ENCODE results near the gene FOXO3. TPM values are rescaled to one million over a fixed set of nuclear protein-coding genes. Genes with fewer than 3 reads are reported as not detected.

Gene FOXO3
- total RNA-seq, 1 donor from 2014 or later: 13.7 TPM

DNA sequence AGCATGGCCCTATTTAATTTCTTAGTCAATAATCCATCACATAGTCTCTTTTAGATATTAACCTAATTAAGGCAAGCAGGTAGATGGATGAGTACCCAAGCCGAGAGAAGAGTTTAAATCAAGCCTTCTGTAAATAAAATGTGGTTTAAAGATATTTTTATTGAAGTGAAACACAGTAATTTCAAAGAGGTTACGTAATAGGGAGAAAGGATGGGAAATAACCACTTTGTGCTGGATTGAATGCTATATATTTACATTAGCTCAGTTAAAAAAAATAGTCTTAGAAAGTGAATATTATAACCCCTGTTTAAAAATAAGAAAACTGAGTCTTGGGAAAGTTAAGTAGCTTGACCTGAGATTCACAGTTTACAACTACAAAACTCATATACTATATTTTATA, 37.0 kb upstream of the FOXO3 start:
- H3K27me3 ChIP-seq: no peaks in the 10 kb centered on the region
- Mint-ChIP-seq H3K36me3 (peaks cover 2% of the 10 kb centered on the region), H3K27ac (no peak overlapping the region), H3K4me3 (no peak overlapping the region), H3K27me3 (ENCODE audit: insufficient read depth, low read depth) (peaks cover 4% of the 10 kb centered on the region), H3K9me3 (no peaks in the 10 kb centered on the region), H3K4me1 (peaks cover 14% of the 10 kb centered on the region)
- TF ChIP-seq EZH2phosphoT487 (IDR thresholded peaks at IDR 0.05): no peak
- no peak for TF ChIP-seq EZH2 (IDR thresholded peaks at IDR 0.05)
- TF ChIP-seq, protein P1, sequence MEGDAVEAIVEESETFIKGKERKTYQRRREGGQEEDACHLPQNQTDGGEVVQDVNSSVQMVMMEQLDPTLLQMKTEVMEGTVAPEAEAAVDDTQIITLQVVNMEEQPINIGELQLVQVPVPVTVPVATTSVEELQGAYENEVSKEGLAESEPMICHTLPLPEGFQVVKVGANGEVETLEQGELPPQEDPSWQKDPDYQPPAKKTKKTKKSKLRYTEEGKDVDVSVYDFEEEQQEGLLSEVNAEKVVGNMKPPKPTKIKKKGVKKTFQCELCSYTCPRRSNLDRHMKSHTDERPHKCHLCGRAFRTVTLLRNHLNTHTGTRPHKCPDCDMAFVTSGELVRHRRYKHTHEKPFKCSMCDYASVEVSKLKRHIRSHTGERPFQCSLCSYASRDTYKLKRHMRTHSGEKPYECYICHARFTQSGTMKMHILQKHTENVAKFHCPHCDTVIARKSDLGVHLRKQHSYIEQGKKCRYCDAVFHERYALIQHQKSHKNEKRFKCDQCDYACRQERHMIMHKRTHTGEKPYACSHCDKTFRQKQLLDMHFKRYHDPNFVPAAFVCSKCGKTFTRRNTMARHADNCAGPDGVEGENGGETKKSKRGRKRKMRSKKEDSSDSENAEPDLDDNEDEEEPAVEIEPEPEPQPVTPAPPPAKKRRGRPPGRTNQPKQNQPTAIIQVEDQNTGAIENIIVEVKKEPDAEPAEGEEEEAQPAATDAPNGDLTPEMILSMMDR (IDR thresholded peaks at IDR 0.05): no peak
- H3K9ac ChIP-seq: no peak overlapping the region
- peaks cover 12% of the 10 kb centered on the region for H3K4me1 ChIP-seq
- H2AFZ ChIP-seq (replicated peaks): no peak overlapping the region
- no peak overlapping the region for H3K4me3 ChIP-seq
- no peaks in the 10 kb centered on the region for H3K9me3 ChIP-seq (ENCODE audit: low read depth)
- no peak overlapping the region for H3K27ac ChIP-seq
- no peaks in the 10 kb centered on the region for H3K79me2 ChIP-seq (ENCODE audit: low read depth)
- H3K4me2 ChIP-seq: no peak overlapping the region
- no peaks in the 10 kb centered on the region for H3K36me3 ChIP-seq
- peaks cover 4% of the 10 kb centered on the region for H3F3A ChIP-seq (ENCODE audit: low read depth)
- no peaks in the 10 kb centered on the region for H4K20me1 ChIP-seq (ENCODE audit: low read depth)
- DNase-seq (ENCODE audit: low spot score): no peak

DNA sequence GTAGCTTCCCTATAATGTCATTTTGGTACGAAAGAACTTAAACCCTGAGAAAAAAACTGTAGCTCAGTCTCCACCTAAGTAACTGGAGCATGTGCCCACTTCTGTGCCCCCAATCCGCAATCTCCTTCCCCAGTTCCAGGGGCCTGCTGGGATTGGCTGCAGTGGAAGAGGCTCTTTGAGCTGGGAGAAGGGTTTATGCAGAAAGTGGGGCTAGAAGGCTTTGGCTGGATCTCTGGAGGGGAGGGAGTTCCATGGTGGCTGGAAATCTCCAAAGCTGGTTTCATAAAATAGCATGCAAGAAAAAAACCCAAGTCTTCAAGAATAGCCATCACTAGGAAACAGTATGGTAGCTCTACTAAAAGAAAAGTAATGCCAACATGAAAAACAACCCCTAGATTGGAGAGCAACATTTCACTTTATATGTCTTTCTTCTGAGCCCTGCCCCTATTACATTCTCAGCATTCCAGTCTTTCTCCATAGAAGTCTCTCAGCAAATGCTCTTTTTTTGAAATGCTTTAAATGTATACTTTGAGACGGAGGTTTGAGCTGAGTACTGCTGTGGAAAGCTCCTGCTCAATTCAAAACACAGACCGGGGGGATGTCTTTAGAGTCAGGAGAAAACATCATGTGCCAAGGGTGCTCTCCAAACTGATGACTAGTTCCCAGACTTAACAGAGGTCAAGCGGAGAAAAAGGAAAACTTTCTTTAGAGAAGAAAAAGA, 36.0 kb upstream of the FOXO3 start:
- no peak overlapping the region for H3K4me3 Mint-ChIP-seq
- no peak overlapping the region for H3K27ac Mint-ChIP-seq
- peak; percentile 11 for DNase-seq (ENCODE audit: low spot score)
- TF ChIP-seq EZH2phosphoT487 (IDR thresholded peaks at IDR 0.05) (no peak), EZH2 (IDR thresholded peaks at IDR 0.05) (no peak)
- TF ChIP-seq, protein P1 (IDR thresholded peaks at IDR 0.05): no peak
- Histone ChIP-seq H3K9me3 (ENCODE audit: low read depth) (no peaks in the 10 kb centered on the region), H3K4me3 (no peak overlapping the region), H3K27ac (no peak overlapping the region), H3K36me3 (no peaks in the 10 kb centered on the region), H3K4me1 (peaks cover 12% of the 10 kb centered on the region), H4K20me1 (ENCODE audit: low read depth) (no peaks in the 10 kb centered on the region), H3K27me3 (no peaks in the 10 kb centered on the region), H3K4me2 (peak overlapping the region; percentile 32), H3F3A (ENCODE audit: low read depth) (peaks cover 4% of the 10 kb centered on the region), H2AFZ (replicated peaks) (no peak overlapping the region), H3K9ac (no peak overlapping the region), H3K79me2 (ENCODE audit: low read depth) (no peaks in the 10 kb centered on the region)
- peaks cover 2% of the 10 kb centered on the region for H3K36me3 Mint-ChIP-seq
- no peaks in the 10 kb centered on the region for H3K9me3 Mint-ChIP-seq
- H3K4me1 Mint-ChIP-seq: peaks cover 14% of the 10 kb centered on the region
- H3K27me3 Mint-ChIP-seq (ENCODE audit: insufficient read depth, low read depth): peaks cover 4% of the 10 kb centered on the region

DNA sequence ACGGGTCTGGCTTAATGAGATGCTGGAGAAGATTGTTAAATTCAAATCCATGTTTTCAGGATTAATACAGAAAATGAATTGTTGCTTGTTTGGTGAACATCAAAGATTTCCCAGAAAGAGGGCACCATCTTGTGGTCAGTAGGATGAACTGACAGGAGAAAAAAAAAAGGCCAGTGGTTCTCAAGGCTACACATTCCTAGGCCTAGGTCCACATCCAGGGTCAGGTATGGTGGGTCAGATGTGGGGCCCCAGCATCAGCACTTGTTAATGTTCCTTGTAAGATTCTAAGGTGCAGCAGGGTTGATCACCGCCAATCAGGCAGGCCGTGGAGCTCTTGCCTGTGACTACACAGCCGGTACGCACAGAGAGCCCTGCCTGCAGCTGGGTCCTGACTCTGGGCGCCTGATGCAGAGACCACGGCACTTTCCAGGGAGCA, 34.0 kb upstream of the FOXO3 start:
- Histone ChIP-seq H2AFZ (replicated peaks) (no peak overlapping the region), H3K27ac (no peak overlapping the region)
- DNase-seq (ENCODE audit: low spot score): peak; percentile 53

More for the DNA sequence above, 34.0 kb upstream of the FOXO3 start:
- Histone ChIP-seq H4K20me1 (ENCODE audit: low read depth) (no peaks in the 10 kb centered on the region), H3K4me3 (no peak overlapping the region), H3K4me2 (no peak overlapping the region), H3F3A (ENCODE audit: low read depth) (peaks cover 4% of the 10 kb centered on the region), H3K27me3 (no peaks in the 10 kb centered on the region), H3K36me3 (no peaks in the 10 kb centered on the region), H3K9me3 (ENCODE audit: low read depth) (no peaks in the 10 kb centered on the region), H3K9ac (no peak overlapping the region), H3K4me1 (peaks cover 12% of the 10 kb centered on the region), H3K79me2 (ENCODE audit: low read depth) (no peaks in the 10 kb centered on the region)
- peaks cover 10% of the 10 kb centered on the region for H3K4me1 Mint-ChIP-seq
- no peak overlapping the region for H3K4me3 Mint-ChIP-seq
- H3K27ac Mint-ChIP-seq: no peak overlapping the region
- peaks cover 2% of the 10 kb centered on the region for H3K36me3 Mint-ChIP-seq
- peaks cover 3% of the 10 kb centered on the region for H3K27me3 Mint-ChIP-seq (ENCODE audit: insufficient read depth, low read depth)
- TF ChIP-seq, protein P1 (IDR thresholded peaks at IDR 0.05): peak; percentile 92
- TF ChIP-seq EZH2 (IDR thresholded peaks at IDR 0.05): no peak
- H3K9me3 Mint-ChIP-seq: no peaks in the 10 kb centered on the region

All from neural progenitor cell (in vitro differentiated cells).